Measurements from ENCODE around the gene TIPARP. TPM values are rescaled to one million over a fixed set of nuclear protein-coding genes. Genes with fewer than 3 reads are reported as not detected.

The TIPARP gene
- total RNA-seq, 1 experiment from 2014 or later: 35.0 TPM

- peaks cover 87% of the 10 kb centered on the region for H4K20me1 ChIP-seq (ENCODE audit: insufficient read depth)
- no peak overlapping the region for H2AFZ ChIP-seq
- BruUV-seq (replicated peaks): no TSS peak
- H3K4me3 ChIP-seq: 0 out of 2 replicates have a peak overlapping the region, but pooled peaks have one; percentile 15
- no peaks in the 10 kb centered on the region for H3K27me3 ChIP-seq (ENCODE audit: insufficient read depth, low read depth)
- peaks cover 73% of the 10 kb centered on the region for H3K36me3 ChIP-seq (ENCODE audit: low read depth)
- intact Hi-C loops (cut with micrococcal nuclease; ENCODE audit: unreplicated experiment): no loop called here
- H3K9me3 ChIP-seq (ENCODE audit: insufficient read depth, low read depth): no peaks in the 10 kb centered on the region
- TF ChIP-seq EZH2 (IDR thresholded peaks at IDR 0.05; ENCODE audit: low read depth) (no peak), CTCF (conservative IDR thresholded peaks at IDR 0.05) (no peak)
- ChIA-PET CTCF (no interaction called here), POLR2A (ENCODE audit: unreplicated experiment) (interaction anchor here (0.5 to 0.7 kb wide), 2 partner anchors 75 to 475 kb away, joined by 10 to 22 read pairs; no protein-coding TSS in a partner anchor)
- peaks cover 20% of the 10 kb centered on the region for H3F3A ChIP-seq (ENCODE audit: insufficient read depth, low read depth)
- no peaks in the 10 kb centered on the region for H3K9me2 ChIP-seq (ENCODE audit: insufficient read depth)
- H3K27ac ChIP-seq: no peak overlapping the region
- H3K4me1 ChIP-seq (replicated peaks; ENCODE audit: insufficient read depth): peaks cover 93% of the 10 kb centered on the region
- peaks cover 100% of the 10 kb centered on the region for H3K79me2 ChIP-seq (ENCODE audit: low read depth)
- H3K4me2 ChIP-seq: peak overlapping the region; percentile 53
- DNase-seq: no peak
Observed at GRCh38 chr3:156680243-156680914, 6.0 kb downstream of the TIPARP start.

GRCh38 chr3:156681002-156681401 lies 6.6 kb downstream of the TIPARP start:
- Histone ChIP-seq H3K9me3 (ENCODE audit: insufficient read depth, low read depth) (no peaks in the 10 kb centered on the region), H3K4me3 (no peak overlapping the region), H4K20me1 (ENCODE audit: insufficient read depth) (peaks cover 93% of the 10 kb centered on the region)

GRCh38 chr3:156682501-156682900 lies 8.1 kb downstream of the TIPARP start:
- Histone ChIP-seq H3K9me2 (ENCODE audit: insufficient read depth) (no peaks in the 10 kb centered on the region), H3K27ac (no peak overlapping the region), H3K4me2 (peak overlapping the region; percentile 53), H3K4me3 (no peak overlapping the region), H2AFZ (no peak overlapping the region), H3K9me3 (ENCODE audit: insufficient read depth, low read depth) (no peaks in the 10 kb centered on the region), H3K36me3 (ENCODE audit: low read depth) (peaks cover 74% of the 10 kb centered on the region), H3K4me1 (replicated peaks; ENCODE audit: insufficient read depth) (peaks cover 94% of the 10 kb centered on the region), H3K79me2 (ENCODE audit: low read depth) (peaks cover 100% of the 10 kb centered on the region), H3F3A (ENCODE audit: insufficient read depth, low read depth) (peaks cover 21% of the 10 kb centered on the region), H3K27me3 (ENCODE audit: insufficient read depth, low read depth) (no peaks in the 10 kb centered on the region), H4K20me1 (ENCODE audit: insufficient read depth) (peaks cover 83% of the 10 kb centered on the region)
- intact Hi-C loops (cut with micrococcal nuclease; ENCODE audit: unreplicated experiment): no loop called here
- BruUV-seq (replicated peaks): no TSS peak
- DNase-seq: no peak
- no peak for TF ChIP-seq EZH2 (IDR thresholded peaks at IDR 0.05; ENCODE audit: low read depth)
- no peak for TF ChIP-seq CTCF (conservative IDR thresholded peaks at IDR 0.05)
- CTCF ChIA-PET: no interaction called here
- POLR2A ChIA-PET (ENCODE audit: unreplicated experiment): interaction anchor here (0.6 kb wide), 3 partner anchors 38 to 470 kb away, joined by 3 to 5 read pairs (median 3); no protein-coding TSS in a partner anchor

More at GRCh38 chr3:156681002-156681401, 6.6 kb downstream of the TIPARP start:
- BruUV-seq (replicated peaks): no TSS peak
- intact Hi-C loops (cut with micrococcal nuclease; ENCODE audit: unreplicated experiment): no loop called here
- peak; percentile 62 to 99 for DNase-seq
- H3F3A ChIP-seq (ENCODE audit: insufficient read depth, low read depth): peaks cover 20% of the 10 kb centered on the region
- peak overlapping the region; percentile 53 for H3K4me2 ChIP-seq
- no peak overlapping the region for H2AFZ ChIP-seq
- H3K9me2 ChIP-seq (ENCODE audit: insufficient read depth): no peaks in the 10 kb centered on the region
- H3K36me3 ChIP-seq (ENCODE audit: low read depth): peaks cover 78% of the 10 kb centered on the region
- peaks cover 99% of the 10 kb centered on the region for H3K4me1 ChIP-seq (replicated peaks; ENCODE audit: insufficient read depth)
- ChIA-PET POLR2A (ENCODE audit: unreplicated experiment) (interaction anchor here (0.5 kb wide), 1 partner anchor 75 kb away, joined by 22 read pairs; no protein-coding TSS in a partner anchor), CTCF (no interaction called here)
- H3K27ac ChIP-seq: no peak overlapping the region
- TF ChIP-seq CTCF (conservative IDR thresholded peaks at IDR 0.05) (no peak), EZH2 (IDR thresholded peaks at IDR 0.05; ENCODE audit: low read depth) (no peak)
- H3K79me2 ChIP-seq (ENCODE audit: low read depth): peaks cover 100% of the 10 kb centered on the region
- H3K27me3 ChIP-seq (ENCODE audit: insufficient read depth, low read depth): no peaks in the 10 kb centered on the region
